ENCODE data around the gene KIRREL3.

The KIRREL3 gene

GRCh38 chr11:126682590-126682989, 318.0 kb downstream of the KIRREL3 start:
- in situ Hi-C loops (cut with MboI; ENCODE audit: low sequenced_read_pairs), result no loop called here

GRCh38 chr11:126680700-126681099, 319.9 kb downstream of the KIRREL3 start:
- in situ Hi-C loops (cut with MboI; ENCODE audit: low sequenced_read_pairs), result no loop called here

- in situ Hi-C loops (cut with MboI; ENCODE audit: low sequenced_read_pairs), result no loop called here
Measured at GRCh38 chr11:126680131-126680530, 320.4 kb downstream of the KIRREL3 start.

- in situ Hi-C loops (cut with MboI; ENCODE audit: low sequenced_read_pairs), result no loop called here
Measured at GRCh38 chr11:126679033-126679432, 321.5 kb downstream of the KIRREL3 start.

- in situ Hi-C loops (cut with MboI; ENCODE audit: low sequenced_read_pairs), result no loop called here
Measured at GRCh38 chr11:126676536-126676935, 324.0 kb downstream of the KIRREL3 start.

- in situ Hi-C loops (cut with MboI; ENCODE audit: low sequenced_read_pairs), result no loop called here
Measured at GRCh38 chr11:126673319-126673718, 327.3 kb downstream of the KIRREL3 start.

- in situ Hi-C loops (cut with MboI; ENCODE audit: low sequenced_read_pairs), result no loop called here
Measured at GRCh38 chr11:126669416-126669815, 331.2 kb downstream of the KIRREL3 start.

- in situ Hi-C loops (cut with MboI; ENCODE audit: low sequenced_read_pairs), result no loop called here
Measured at GRCh38 chr11:126664643-126665042, 335.9 kb downstream of the KIRREL3 start.

GRCh38 chr11:126663749-126664592, 336.6 kb downstream of the KIRREL3 start:
- in situ Hi-C loops (cut with MboI; ENCODE audit: low sequenced_read_pairs), result no loop called here

- in situ Hi-C loops (cut with MboI; ENCODE audit: low sequenced_read_pairs), result no loop called here
Measured at GRCh38 chr11:126662035-126662790, 338.4 kb downstream of the KIRREL3 start.

- in situ Hi-C loops (cut with MboI; ENCODE audit: low sequenced_read_pairs), result no loop called here
Measured at GRCh38 chr11:126660761-126661425, 339.7 kb downstream of the KIRREL3 start.

- in situ Hi-C loops (cut with MboI; ENCODE audit: low sequenced_read_pairs), result no loop called here
Measured at GRCh38 chr11:126660321-126660720, 340.2 kb downstream of the KIRREL3 start.

- in situ Hi-C loops (cut with MboI; ENCODE audit: low sequenced_read_pairs), result no loop called here
Measured at GRCh38 chr11:126658306-126659056, 342.1 kb downstream of the KIRREL3 start.

- in situ Hi-C loops (cut with MboI; ENCODE audit: low sequenced_read_pairs), result no loop called here
Measured at GRCh38 chr11:126655807-126656128, 344.8 kb downstream of the KIRREL3 start.

- in situ Hi-C loops (cut with MboI; ENCODE audit: low sequenced_read_pairs), result no loop called here
Measured at GRCh38 chr11:126654886-126655806, 345.4 kb downstream of the KIRREL3 start.

GRCh38 chr11:126653040-126653439, 347.5 kb downstream of the KIRREL3 start:
- in situ Hi-C loops (cut with MboI; ENCODE audit: low sequenced_read_pairs), result no loop called here

GRCh38 chr11:126647735-126648134, 352.8 kb downstream of the KIRREL3 start:
- in situ Hi-C loops (cut with MboI; ENCODE audit: low sequenced_read_pairs), result no loop called here

- in situ Hi-C loops (cut with MboI; ENCODE audit: low sequenced_read_pairs), result no loop called here
Measured at GRCh38 chr11:126646701-126647557, 353.6 kb downstream of the KIRREL3 start.

- in situ Hi-C loops (cut with MboI; ENCODE audit: low sequenced_read_pairs), result no loop called here
Measured at GRCh38 chr11:126645186-126645585, 355.4 kb downstream of the KIRREL3 start.
